ENCODE measurements around the gene MAB21L3. TPM values are rescaled to one million over a fixed set of nuclear protein-coding genes. Genes with fewer than 3 reads are reported as not detected.

MAB21L3 gene
- polyA plus RNA-seq, 1 experiment = 0.34 TPM

GRCh38 chr1:116106646-116107045 lies 4.6 kb upstream of the MAB21L3 start:
- Histone ChIP-seq H3K4me3 (ENCODE audit: low read depth, low read length) (no peak overlapping the region), H3K27me3 (ENCODE audit: control insufficient read depth, insufficient read depth, low read length) (no peaks in the 10 kb centered on the region), H3K36me3 (ENCODE audit: control insufficient read depth, insufficient read depth, low read length) (no peaks in the 10 kb centered on the region)
- no peak for DNase-seq (ENCODE audit: low read depth)
- TF ChIP-seq CTCF (IDR thresholded peaks at IDR 0.05; ENCODE audit: insufficient read depth, low read depth, low read length) = no peak
- POLR2A ChIA-PET = interaction anchor here (0.6 kb wide), 1 partner anchor 1032 kb away, joined by 3 read pairs; no protein-coding TSS in a partner anchor
- CTCF ChIA-PET = interaction anchor here (2.2 kb wide), 1 partner anchor 379 kb away, joined by 9 read pairs; no protein-coding TSS in a partner anchor

- no peak for TF ChIP-seq CTCF (IDR thresholded peaks at IDR 0.05; ENCODE audit: insufficient read depth, low read depth, low read length)
- ChIA-PET POLR2A (no interaction called here), CTCF (interaction anchor here (2.2 kb wide), 1 partner anchor 378 kb away, joined by 9 read pairs; no protein-coding TSS in a partner anchor)
- H3K4me3 ChIP-seq (ENCODE audit: low read depth, low read length) = no peak overlapping the region
- H3K27me3 ChIP-seq (ENCODE audit: control insufficient read depth, insufficient read depth, low read length) = no peaks in the 10 kb centered on the region
- H3K36me3 ChIP-seq (ENCODE audit: control insufficient read depth, insufficient read depth, low read length) = no peaks in the 10 kb centered on the region
- no peak for DNase-seq (ENCODE audit: low read depth)
These were observed 3.8 kb upstream of the MAB21L3 start for GRCh38 chr1:116107371-116107770.

- Histone ChIP-seq H3K36me3 (ENCODE audit: control insufficient read depth, insufficient read depth, low read length) (no peaks in the 10 kb centered on the region), H3K4me3 (ENCODE audit: low read depth, low read length) (no peak overlapping the region), H3K27me3 (ENCODE audit: control insufficient read depth, insufficient read depth, low read length) (no peaks in the 10 kb centered on the region)
- no peak for TF ChIP-seq CTCF (IDR thresholded peaks at IDR 0.05; ENCODE audit: insufficient read depth, low read depth, low read length)
- POLR2A ChIA-PET = interaction anchor here (0.6 kb wide), 2 partner anchors 11 to 263 kb away, joined by 7 to 8 read pairs; no protein-coding TSS in a partner anchor
- DNase-seq (ENCODE audit: low read depth) = no peak
- CTCF ChIA-PET = interaction anchor here (0.6 to 1.0 kb wide), 2 partner anchors 27 to 1200 kb away, joined by 3 read pairs; no protein-coding TSS in a partner anchor
These were observed 374 bp downstream of the MAB21L3 start for GRCh38 chr1:116111524-116112021.

GRCh38 chr1:116112388-116113140 lies 1.4 kb downstream of the MAB21L3 start:
- ChIA-PET CTCF (no interaction called here), POLR2A (no interaction called here)
- no peak for DNase-seq (ENCODE audit: low read depth)
- Histone ChIP-seq H3K36me3 (ENCODE audit: control insufficient read depth, insufficient read depth, low read length) (no peaks in the 10 kb centered on the region), H3K27me3 (ENCODE audit: control insufficient read depth, insufficient read depth, low read length) (no peaks in the 10 kb centered on the region), H3K4me3 (ENCODE audit: low read depth, low read length) (no peak overlapping the region)
- TF ChIP-seq CTCF (IDR thresholded peaks at IDR 0.05; ENCODE audit: insufficient read depth, low read depth, low read length) = no peak

- CTCF ChIA-PET = no interaction called here
These were observed 2.4 kb downstream of the MAB21L3 start for GRCh38 chr1:116113615-116114014.

More at GRCh38 chr1:116113615-116114014, 2.4 kb downstream of the MAB21L3 start:
- no peak for TF ChIP-seq CTCF (IDR thresholded peaks at IDR 0.05; ENCODE audit: insufficient read depth, low read depth, low read length)
- Histone ChIP-seq H3K36me3 (ENCODE audit: control insufficient read depth, insufficient read depth, low read length) (no peaks in the 10 kb centered on the region), H3K4me3 (ENCODE audit: low read depth, low read length) (no peak overlapping the region), H3K27me3 (ENCODE audit: control insufficient read depth, insufficient read depth, low read length) (no peaks in the 10 kb centered on the region)
- POLR2A ChIA-PET = no interaction called here
- no peak for DNase-seq (ENCODE audit: low read depth)

Measured in BJ (cell line).